WTC11 (cell line): ENCODE measurements around the gene NDUFA3. TPM values are rescaled to one million over a fixed set of nuclear protein-coding genes. Genes with fewer than 3 reads are reported as not detected.

Source experiments
- AR ChIP-seq: fragments of 250-450 bp; sonication (Bioruptor Pico); IDR thresholded peaks from 2 replicates; pipeline ENCODE4 v1.9.0; 2021; ENCODE audit warnings: mild to moderate bottlenecking
- ARID4B ChIP-seq: sonication (generic); formaldehyde crosslinking; IDR thresholded peaks from 2 replicates; pipeline ENCODE4 v1.8.0; 2023; ENCODE audit warnings: missing genetic modification reagents, mild to moderate bottlenecking, borderline replicate concordance
- ATF1 ChIP-seq: sonication (generic); formaldehyde crosslinking; IDR thresholded peaks from 2 replicates; pipeline ENCODE4 v1.8.1; 2023; ENCODE audit warnings: mild to moderate bottlenecking, moderate library complexity, missing genetic modification reagents
- ATF6 ChIP-seq: sonication (generic); formaldehyde crosslinking; IDR thresholded peaks from 2 replicates; pipeline ENCODE4 v1.8.1; 2023; ENCODE audit warnings: mild to moderate bottlenecking, missing genetic modification reagents
- E2F1 ChIP-seq: sonication (generic); formaldehyde crosslinking; IDR thresholded peaks from 2 replicates; pipeline ENCODE4 v1.8.0; 2022; ENCODE audit warnings: mild to moderate bottlenecking, missing genetic modification reagents
- FOXK1 ChIP-seq: sonication (generic); formaldehyde crosslinking; IDR thresholded peaks from 2 replicates; pipeline ENCODE4 v1.8.0; 2022; ENCODE audit warnings: mild to moderate bottlenecking, moderate library complexity, missing genetic modification reagents
- FOXP4 ChIP-seq: sonication (generic); formaldehyde crosslinking; IDR thresholded peaks from 2 replicates; pipeline ENCODE4 v1.8.0; 2022; ENCODE audit warnings: mild to moderate bottlenecking, missing genetic modification reagents
- GTF2I ChIP-seq: fragments of 250-450 bp; sonication (Bioruptor Pico); conservative IDR thresholded peaks from 2 replicates; pipeline ENCODE4 v1.4.0; 2021; ENCODE audit warnings: mild to moderate bottlenecking
- HMGXB4 ChIP-seq: sonication (generic); formaldehyde crosslinking; IDR thresholded peaks from 2 replicates; pipeline ENCODE4 v1.8.1; 2023; ENCODE audit warnings: mild to moderate bottlenecking, moderate library complexity, missing genetic modification reagents
- JAZF1 ChIP-seq: fragments of 250-450 bp; sonication (Bioruptor Pico); IDR thresholded peaks from 2 replicates; pipeline ENCODE4 v1.9.0; 2021; ENCODE audit warnings: moderate library complexity, mild to moderate bottlenecking, inconsistent platforms
- MYBL2 ChIP-seq: sonication (generic); formaldehyde crosslinking; IDR thresholded peaks from 2 replicates; pipeline ENCODE4 v1.8.1; 2023; ENCODE audit warnings: mild to moderate bottlenecking, moderate library complexity, missing genetic modification reagents
- NR3C1 ChIP-seq: sonication (generic); formaldehyde crosslinking; conservative IDR thresholded peaks from 2 replicates; pipeline ENCODE4 v1.8.1; 2023; ENCODE audit warnings: low read depth, mild to moderate bottlenecking, missing genetic modification reagents
- OVOL2 ChIP-seq: fragments of 250-450 bp; sonication (Bioruptor Pico); IDR thresholded peaks from 2 replicates; pipeline ENCODE4 v1.9.0; 2021; ENCODE audit warnings: mild to moderate bottlenecking, borderline replicate concordance
- RELA ChIP-seq: sonication (generic); formaldehyde crosslinking; IDR thresholded peaks from 2 replicates; pipeline ENCODE4 v1.8.1; 2022; ENCODE audit warnings: missing genetic modification reagents, mild to moderate bottlenecking, borderline replicate concordance
- RORB ChIP-seq: fragments of 250-450 bp; sonication (Bioruptor Pico); IDR thresholded peaks from 2 replicates; pipeline ENCODE4 v1.9.0; 2021; ENCODE audit warnings: mild to moderate bottlenecking
- SMAD4 ChIP-seq: sonication (generic); formaldehyde crosslinking; IDR thresholded peaks from 2 replicates; pipeline ENCODE4 v1.8.0; 2022; ENCODE audit warnings: mild to moderate bottlenecking, missing genetic modification reagents
- SOX15 ChIP-seq: fragments of 250-450 bp; sonication (Bioruptor Pico); IDR thresholded peaks from 2 replicates; pipeline ENCODE4 v1.9.0; 2021; ENCODE audit warnings: mild to moderate bottlenecking
- TCF7 ChIP-seq: sonication (generic); formaldehyde crosslinking; IDR thresholded peaks from 2 replicates; pipeline ENCODE4 v1.8.0; 2022; ENCODE audit warnings: mild to moderate bottlenecking, low read depth, missing genetic modification reagents, moderate library complexity
- ZNF121 ChIP-seq: sonication (generic); formaldehyde crosslinking; IDR thresholded peaks from 2 replicates; pipeline ENCODE4 v1.8.0; 2023; ENCODE audit warnings: missing genetic modification reagents
- ZNF232 ChIP-seq: sonication (generic); formaldehyde crosslinking; IDR thresholded peaks from 2 replicates; pipeline ENCODE4 v1.8.0; 2022; ENCODE audit warnings: mild to moderate bottlenecking, missing genetic modification reagents
- ZNF263 ChIP-seq: sonication (generic); formaldehyde crosslinking; IDR thresholded peaks from 2 replicates; pipeline ENCODE4 v1.8.1; 2022; ENCODE audit warnings: low read depth, mild to moderate bottlenecking, moderate library complexity, missing genetic modification reagents
- ZNF317 ChIP-seq: sonication (generic); formaldehyde crosslinking; IDR thresholded peaks from 2 replicates; pipeline ENCODE4 v1.8.1; 2023; ENCODE audit warnings: low read depth, mild to moderate bottlenecking, moderate library complexity, missing genetic modification reagents, borderline replicate concordance
- ZNF396 ChIP-seq: fragments of 250-450 bp; sonication (Bioruptor Pico); IDR thresholded peaks from 2 replicates; pipeline ENCODE4 v1.8.0; 2021; ENCODE audit warnings: mild to moderate bottlenecking, moderate library complexity, borderline replicate concordance
- total RNA-seq: library from RNA; stranded (reverse); gene quantifications from 3 replicates; pipeline ENCODE4 v1.2.3, GENCODE V29; 2021

Gene NDUFA3
- total RNA-seq, 1 experiment from 2014 or later = 181 TPM

- TF ChIP-seq MYBL2 (CRISPR knock-in tag) (no peak), SOX15 (CRISPR knock-in tag) (no peak), AR (0 out of 2 replicates have a peak, but pooled peaks have one; percentile 20), NR3C1 (CRISPR knock-in tag) (no peak), TCF7 (CRISPR knock-in tag) (no peak), ATF6 (no peak), FOXK1 (CRISPR knock-in tag) (peak; percentile 98), ZNF396 (no peak), RORB (CRISPR knock-in tag) (no peak), OVOL2 (CRISPR knock-in tag) (no peak), ZNF317 (no peak), GTF2I (CRISPR knock-in tag) (no peak), HMGXB4 (CRISPR knock-in tag) (peak; percentile 54; the same call in 1 of the 2 replicates), FOXP4 (no peak), RELA (CRISPR knock-in tag) (no peak), ZNF121 (no peak), ZNF263 (CRISPR knock-in tag) (no peak), JAZF1 (CRISPR knock-in tag) (no peak), E2F1 (CRISPR knock-in tag) (no peak), SMAD4 (CRISPR knock-in tag) (no peak), ARID4B (CRISPR knock-in tag) (peak; percentile 87; the same call in 1 of the 2 replicates), ZNF232 (CRISPR knock-in tag) (peak; percentile 56; the same call in 1 of the 2 replicates), ATF1 (CRISPR knock-in tag) (peak; percentile 95; the same call in 1 of the 2 replicates)
Observed at GRCh38 chr19:54115109-54116063, 12.7 kb downstream of the NDUFA3 start, which contains the start of the genes PRPF31 and TFPT (continued).
